ENCODE data around the gene INPP5D. TPM values are rescaled to one million over a fixed set of nuclear protein-coding genes. Genes with fewer than 3 reads are reported as not detected.
"Not testable (repeated sequence)": the region's sequence is repeated elsewhere in the genome, so short reads cannot be mapped to it uniquely, and the experiment has no call there.

INPP5D gene
- total RNA-seq, 1 donor from 2014 or later = 1.6 TPM

- FAIRE-seq = no peak
- no peak for DNase-seq (ENCODE audit: low spot score in 2 of 2)
These were observed 52.2 kb downstream of the INPP5D start for GRCh38 chr2:233112329-233112728.

GRCh38 chr2:233112776-233113452, 52.8 kb downstream of the INPP5D start:
- no peak for DNase-seq (ENCODE audit: low spot score in 2 of 2)

DNA sequence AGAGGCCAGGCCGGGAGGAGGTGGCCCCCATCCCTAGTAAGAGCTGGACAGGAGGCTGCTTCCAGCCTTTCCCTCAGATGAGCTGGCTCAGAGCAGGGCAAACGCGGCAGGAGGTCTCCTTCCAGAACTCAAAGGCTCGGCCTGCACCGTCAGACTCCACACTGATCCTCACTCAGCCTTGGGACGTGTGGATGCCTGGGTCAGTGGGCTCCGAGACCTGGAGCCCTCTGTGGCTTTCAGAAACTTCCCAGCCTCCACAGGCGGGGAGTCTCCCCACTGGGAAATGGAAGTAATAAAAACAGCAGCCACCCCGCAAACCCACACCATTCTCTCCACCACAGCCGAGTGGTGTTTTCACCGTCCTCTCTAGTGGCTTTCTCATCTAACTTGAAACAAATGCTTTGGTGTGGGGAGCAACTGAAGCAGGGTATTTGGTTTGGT, 54.3 kb downstream of the INPP5D start:
- FAIRE-seq (no peak), DNase-seq (ENCODE audit: low spot score in 2 of 2) (no peak)

More at GRCh38 chr2:233112776-233113452, 52.8 kb downstream of the INPP5D start:
- no peak for FAIRE-seq

GRCh38 chr2:233115121-233115520, 55.0 kb downstream of the INPP5D start:
- DNase-seq (ENCODE audit: low spot score in 2 of 2) (no peak), FAIRE-seq (no peak)

DNA sequence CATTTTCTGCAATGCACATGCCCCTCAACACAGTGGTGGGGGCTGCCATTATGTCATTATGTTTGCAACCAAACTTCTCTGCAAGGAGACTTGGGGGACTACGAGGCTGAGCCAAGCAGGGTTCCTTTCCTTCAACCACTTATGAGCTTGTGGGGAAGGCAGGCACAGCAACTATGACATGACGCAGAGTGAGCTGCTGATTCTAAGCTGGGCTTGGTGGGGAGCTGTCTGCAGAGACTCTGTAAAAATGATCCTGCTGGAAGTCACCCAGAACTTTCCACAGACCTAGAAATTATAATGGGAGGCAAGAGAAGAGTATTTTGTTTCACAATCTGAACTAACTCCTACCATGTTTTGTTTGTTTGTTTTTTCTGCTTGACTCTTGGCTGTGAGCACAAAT, 55.6 kb downstream of the INPP5D start:
- FAIRE-seq = no peak
- DNase-seq (ENCODE audit: low spot score in 2 of 2) = no peak

GRCh38 chr2:233116946-233117345, 56.8 kb downstream of the INPP5D start:
- DNase-seq (ENCODE audit: low spot score in 2 of 2) = no peak
- FAIRE-seq = no peak

DNA sequence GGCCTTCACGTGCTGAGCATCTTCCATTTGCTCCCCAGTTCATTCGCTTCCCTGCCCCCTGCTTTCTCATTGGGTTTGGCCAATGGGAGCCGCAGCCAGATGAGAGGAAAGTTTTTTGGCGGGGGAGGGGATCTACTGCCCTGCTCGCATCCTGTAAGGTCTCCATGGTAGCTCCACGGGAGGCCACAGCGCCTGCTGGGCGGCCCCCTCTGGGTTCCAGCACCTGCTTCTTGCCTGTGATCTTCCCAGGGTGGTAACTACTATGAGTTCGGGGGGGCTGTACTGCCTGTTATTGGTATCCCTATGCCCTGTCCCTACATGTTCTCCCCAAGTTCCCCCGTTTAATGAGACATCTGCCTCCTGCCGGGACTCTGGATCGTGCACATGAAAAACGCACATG, 57.2 kb downstream of the INPP5D start:
- DNase-seq (ENCODE audit: low spot score in 2 of 2) (no peak), FAIRE-seq (no peak)

- DNase-seq (ENCODE audit: low spot score in 2 of 2) (no peak), FAIRE-seq (no peak)
These were observed 57.9 kb downstream of the INPP5D start for GRCh38 chr2:233117811-233118647.

GRCh38 chr2:233118648-233119000, 58.5 kb downstream of the INPP5D start:
- DNase-seq (ENCODE audit: low spot score in 2 of 2) (no peak), FAIRE-seq (no peak)

DNA sequence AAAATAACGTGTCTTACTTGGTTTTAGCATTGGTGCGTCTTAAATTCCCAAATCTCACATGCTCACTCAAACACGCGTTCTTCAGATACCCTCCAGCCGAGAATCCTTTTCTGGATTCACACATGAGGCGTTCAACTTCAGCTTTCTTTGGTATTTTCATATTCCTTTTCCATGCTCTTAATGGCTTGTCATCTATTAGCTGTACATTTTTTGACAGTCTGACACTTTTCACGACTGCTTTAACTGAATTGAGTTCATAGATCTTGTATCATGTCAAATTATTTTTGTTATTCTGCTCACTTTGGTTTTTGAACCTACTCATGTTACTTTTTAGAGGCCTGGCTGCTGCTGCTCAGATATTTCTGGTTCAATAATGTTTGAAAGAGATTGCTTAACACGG, 59.0 kb downstream of the INPP5D start:
- no peak for FAIRE-seq
- no peak for DNase-seq (ENCODE audit: low spot score in 2 of 2)

- FAIRE-seq (no peak), DNase-seq (ENCODE audit: low spot score in 2 of 2) (no peak)
These were observed 59.7 kb downstream of the INPP5D start for GRCh38 chr2:233119806-233120205.

DNA sequence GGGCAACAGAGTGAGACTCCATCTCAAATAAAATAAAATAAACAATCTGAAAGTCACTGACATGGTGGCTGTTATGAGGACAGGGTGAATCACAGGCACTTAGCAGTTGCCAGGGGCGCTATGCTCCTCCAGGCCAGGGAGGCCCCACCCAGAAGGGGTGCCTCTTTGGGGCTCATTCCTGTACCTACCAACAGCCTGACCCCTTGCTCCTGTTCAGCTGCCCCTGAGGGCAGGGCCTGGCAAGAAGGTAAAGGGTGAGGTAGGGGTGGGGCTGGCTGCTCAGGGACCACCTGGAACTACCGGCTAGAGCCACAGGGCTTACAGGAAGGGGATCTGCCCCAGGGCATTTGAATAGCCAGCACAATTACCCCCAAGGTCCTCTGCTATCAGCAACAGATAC, 60.3 kb downstream of the INPP5D start:
- no peak for DNase-seq (ENCODE audit: low spot score in 2 of 2)
- no peak for FAIRE-seq

DNA sequence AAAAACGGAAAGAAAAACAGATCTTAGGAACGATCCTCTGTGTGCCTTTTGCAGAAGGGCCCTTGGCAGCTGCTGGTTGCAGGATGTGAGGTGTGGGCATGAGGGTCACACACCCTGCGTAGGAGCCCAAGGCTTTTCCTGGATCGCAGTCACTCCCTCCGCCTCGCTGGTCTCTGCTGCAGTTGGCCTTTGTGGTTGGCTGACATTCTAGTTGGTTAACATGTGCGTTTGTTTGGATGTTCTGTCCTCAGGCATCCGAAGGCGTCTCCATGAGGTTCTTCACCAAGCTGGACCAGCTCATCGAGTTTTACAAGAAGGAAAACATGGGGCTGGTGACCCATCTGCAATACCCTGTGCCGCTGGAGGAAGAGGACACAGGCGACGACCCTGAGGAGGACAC, 61.7 kb downstream of the INPP5D start:
- FAIRE-seq = no peak
- DNase-seq (ENCODE audit: low spot score in 2 of 2) = no peak

- no peak for FAIRE-seq
These were observed 62.4 kb downstream of the INPP5D start for GRCh38 chr2:233122541-233122940.

DNA sequence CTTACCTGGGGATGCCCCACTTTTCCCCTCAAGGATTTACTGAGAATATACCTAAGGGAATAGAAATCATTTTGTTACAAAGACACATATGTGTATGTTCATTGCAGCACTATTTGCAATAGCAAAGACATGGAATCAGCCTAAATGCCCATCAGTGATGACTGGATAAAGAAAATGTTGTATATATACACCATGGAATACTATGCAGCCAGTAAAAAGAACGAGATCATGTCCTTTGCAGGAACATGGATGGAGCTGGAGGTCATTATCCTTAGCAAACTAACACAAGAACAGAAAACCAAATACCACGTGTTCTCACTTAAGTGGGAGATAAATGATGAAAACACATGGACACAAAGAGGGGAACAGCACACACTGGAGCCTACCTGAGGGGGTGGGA, 63.4 kb downstream of the INPP5D start:
- not testable (repeated sequence) for FAIRE-seq; DNase-seq (ENCODE audit: low spot score in 2 of 2)

More at GRCh38 chr2:233122541-233122940, 62.4 kb downstream of the INPP5D start:
- no peak for DNase-seq (ENCODE audit: low spot score in 2 of 2)

- DNase-seq (ENCODE audit: low spot score in 2 of 2) (no peak), FAIRE-seq (no peak)
These were observed 64.4 kb downstream of the INPP5D start for GRCh38 chr2:233124421-233125080.

GRCh38 chr2:233125455-233126065, 65.4 kb downstream of the INPP5D start:
- no peak for FAIRE-seq
- no peak for DNase-seq (ENCODE audit: low spot score in 2 of 2)

GRCh38 chr2:233129351-233129978, 69.3 kb downstream of the INPP5D start:
- FAIRE-seq (no peak), DNase-seq (ENCODE audit: low spot score in 2 of 2) (no peak)

- FAIRE-seq = no peak
- DNase-seq (ENCODE audit: low spot score in 2 of 2) = no peak
These were observed 69.9 kb downstream of the INPP5D start for GRCh38 chr2:233130024-233130423.

GRCh38 chr2:233130481-233131020, 70.4 kb downstream of the INPP5D start:
- DNase-seq (ENCODE audit: low spot score in 2 of 2) (no peak), FAIRE-seq (no peak)
